Vagina (tissue), 2 donors: ENCODE data around the gene MAD1L1. TPM values are rescaled to one million over a fixed set of nuclear protein-coding genes. Genes with fewer than 3 reads are reported as not detected.

ENCODE experiments used
- DNase-seq, 2 donors: peaks; one replicate each; pipeline ENCODE4 v3.0.0-alpha.2; 2017; ENCODE audit errors: extremely low spot score in 2 of 2
- H3K27ac ChIP-seq: fragments of 200-600 bp; sonication (generic); one replicate; pipeline ENCODE4 v1.5.1; 2019
- H3K27me3 ChIP-seq: fragments of 200-600 bp; sonication (generic); one replicate; pipeline ENCODE4 v1.5.1; 2019
- H3K36me3 ChIP-seq, 2 donors: fragments of 200-600 bp; sonication (generic); one replicate each; pipeline ENCODE4 v1.5.1; 2017 to 2019
- H3K4me1 ChIP-seq: fragments of 200-600 bp; sonication (generic); one replicate; pipeline ENCODE4 v1.5.1; 2019
- H3K4me3 ChIP-seq, 2 donors: fragments of 200-600 bp; sonication (generic); 1 replicate in 1 of 2; 2 replicates in 1 of 2; pipeline ENCODE4 v1.5.1; 2016 to 2019
- H3K9me3 ChIP-seq: fragments of 200-600 bp; sonication (generic); one replicate; pipeline ENCODE4 v1.5.1; 2019
- CTCF ChIP-seq, 3 experiments: fragments of 450-650 bp in 2 of 3; fragments of 200-600 bp in 1 of 3; sonication (generic) in 1 of 3; IDR thresholded peaks; one replicate each; pipeline ENCODE4 v1.5.1; 2017 to 2019; ENCODE audit warnings: antibody characterized with exemption in 3 of 3, mild to moderate bottlenecking in 2 of 3, moderate library complexity in 2 of 3
- POLR2A ChIP-seq, 2 donors: fragments of 450-650 bp; IDR thresholded peaks; one replicate each; pipeline ENCODE4 v1.6.1; 2017; ENCODE audit warnings: antibody characterized with exemption in 2 of 2, mild to moderate bottlenecking in 2 of 2, moderate library complexity in 2 of 2
- POLR2AphosphoS5 ChIP-seq, 2 donors: sonication (generic); formaldehyde crosslinking; IDR thresholded peaks; one replicate each; pipeline ENCODE4 v1.9.0; 2017; ENCODE audit warnings: antibody characterized with exemption in 2 of 2, mild to moderate bottlenecking in 2 of 2, low read depth in 1 of 2; ENCODE audit not compliant: insufficient read depth in 1 of 2
- intact Hi-C: fragments of 100-400 bp; cut with DNase I; formaldehyde crosslinking; loops from one replicate; pipeline ENCODE4 v1.15.1; 2023
- total RNA-seq: library from RNA; depleted of rRNA; stranded (reverse); fragments of >200 nt; gene quantifications from one replicate; pipeline ENCODE4 v1.2.3, GENCODE V29; 2016

Gene MAD1L1
- total RNA-seq, 1 donor from 2014 or later: 62.4 TPM

GRCh38 chr7:2046581-2047565, 185.9 kb downstream of the MAD1L1 start:
- Histone ChIP-seq H3K9me3 (no peaks in the 10 kb centered on the region), H3K27me3 (no peaks in the 10 kb centered on the region), H3K36me3 (no peaks in the 10 kb centered on the region), H3K4me1 (peaks cover 6% of the 10 kb centered on the region), H3K27ac (no peak overlapping the region), H3K4me3 (no peak overlapping the region)
- DNase-seq: no peak
- intact Hi-C loops: no loop called here
- no peak for TF ChIP-seq POLR2A (IDR thresholded peaks at IDR 0.05)

GRCh38 chr7:2045559-2046405, 187.0 kb downstream of the MAD1L1 start:
- H3K9me3 ChIP-seq: no peaks in the 10 kb centered on the region
- intact Hi-C loops: no loop called here
- no peak for TF ChIP-seq CTCF (IDR thresholded peaks at IDR 0.05)
- TF ChIP-seq POLR2AphosphoS5 (IDR thresholded peaks at IDR 0.05; ENCODE audit: insufficient read depth in 1 of 2, low read depth in 1 of 2): no peak
- TF ChIP-seq POLR2A (IDR thresholded peaks at IDR 0.05): no peak
- H3K27ac ChIP-seq: no peak overlapping the region
- no peaks in the 10 kb centered on the region for H3K36me3 ChIP-seq
- no peak overlapping the region for H3K4me3 ChIP-seq
- H3K4me1 ChIP-seq: peaks cover 6% of the 10 kb centered on the region
- DNase-seq: no peak
- H3K27me3 ChIP-seq: no peaks in the 10 kb centered on the region

DNA sequence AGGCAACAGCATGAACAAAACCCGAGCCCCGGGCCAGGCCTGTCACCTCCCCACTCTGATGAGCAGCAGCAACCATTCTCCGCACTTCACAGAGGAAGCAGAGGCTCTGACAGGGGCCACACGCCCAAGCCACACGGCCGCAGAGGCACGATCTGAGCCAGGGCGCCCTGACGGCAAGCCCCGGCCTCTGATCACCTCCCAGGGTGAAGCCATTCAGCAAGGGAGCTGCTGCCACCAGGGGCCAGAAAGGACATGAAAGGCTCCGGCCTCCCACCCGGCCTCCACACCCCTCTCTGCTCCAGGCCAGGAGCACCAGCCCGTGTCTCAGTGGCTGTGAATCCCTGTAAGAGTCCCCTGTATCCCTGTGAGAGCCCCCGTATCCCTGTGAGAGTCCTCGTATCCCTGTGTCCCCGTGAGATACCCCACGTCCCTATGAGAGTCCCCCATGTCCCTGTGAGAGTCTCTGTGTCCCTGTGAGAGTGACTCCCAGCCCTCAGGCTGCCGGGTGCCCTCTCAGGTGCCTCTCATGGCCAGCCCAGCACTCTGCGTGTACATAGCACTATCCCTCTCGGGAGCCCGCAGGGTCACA, 187.8 kb downstream of the MAD1L1 start:
- peaks cover 6% of the 10 kb centered on the region for H3K4me1 ChIP-seq
- no peak for DNase-seq
- TF ChIP-seq CTCF (IDR thresholded peaks at IDR 0.05) (no peak), POLR2A (IDR thresholded peaks at IDR 0.05) (no peak), POLR2AphosphoS5 (IDR thresholded peaks at IDR 0.05; ENCODE audit: insufficient read depth in 1 of 2, low read depth in 1 of 2) (no peak)
- intact Hi-C loops: no loop called here
- H3K27ac ChIP-seq: no peak overlapping the region
- H3K36me3 ChIP-seq: no peaks in the 10 kb centered on the region
- H3K9me3 ChIP-seq: no peaks in the 10 kb centered on the region
- no peaks in the 10 kb centered on the region for H3K27me3 ChIP-seq
- no peak overlapping the region for H3K4me3 ChIP-seq

GRCh38 chr7:2044311-2044882, 188.3 kb downstream of the MAD1L1 start:
- no peak overlapping the region for H3K27ac ChIP-seq
- intact Hi-C loops: no loop called here
- TF ChIP-seq POLR2A (IDR thresholded peaks at IDR 0.05) (no peak), CTCF (IDR thresholded peaks at IDR 0.05) (no peak), POLR2AphosphoS5 (IDR thresholded peaks at IDR 0.05; ENCODE audit: insufficient read depth in 1 of 2, low read depth in 1 of 2) (no peak)
- H3K9me3 ChIP-seq: no peaks in the 10 kb centered on the region
- no peaks in the 10 kb centered on the region for H3K27me3 ChIP-seq
- peaks cover 5% of the 10 kb centered on the region for H3K4me1 ChIP-seq
- no peak for DNase-seq
- H3K36me3 ChIP-seq: no peaks in the 10 kb centered on the region
- no peak overlapping the region for H3K4me3 ChIP-seq
